HG03196 (cell line): Measurements from ENCODE around the gene AIFM3.

Source experiments
- ATAC-seq: cut with Tn5 transposase; IDR thresholded peaks from one replicate; pipeline ENCODE4 v1.9.1; 2021; ENCODE audit not compliant: unreplicated experiment

AIFM3 gene

DNA sequence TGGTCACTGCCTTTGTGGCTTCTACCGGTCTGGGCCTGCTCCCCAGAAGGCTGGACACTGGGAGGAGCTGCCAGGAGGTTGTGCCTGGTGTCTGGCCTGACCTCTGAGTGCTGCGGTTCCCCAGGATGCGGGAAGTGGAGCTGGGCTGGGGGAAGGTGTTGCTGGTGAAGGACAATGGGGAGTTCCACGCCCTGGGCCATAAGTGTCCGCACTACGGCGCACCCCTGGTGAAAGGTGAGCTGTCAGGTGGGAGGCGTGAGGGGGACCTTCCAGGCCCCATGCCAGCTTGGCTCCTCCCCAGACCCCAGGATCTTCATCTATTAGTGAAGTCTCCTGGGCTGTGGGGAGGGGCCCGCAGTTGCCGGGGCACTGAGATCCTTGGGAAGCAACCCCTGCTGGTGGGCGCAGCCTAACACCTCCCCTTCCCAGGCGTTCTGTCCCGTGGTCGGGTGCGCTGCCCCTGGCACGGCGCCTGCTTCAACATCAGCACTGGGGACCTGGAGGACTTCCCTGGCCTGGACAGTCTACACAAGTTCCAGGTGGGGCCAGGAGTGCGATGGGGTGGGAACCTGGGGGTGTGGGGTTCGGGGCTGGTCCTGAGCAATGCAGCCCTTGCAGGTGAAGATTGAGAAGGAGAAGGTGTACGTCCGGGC is 6.7 kb downstream of the AIFM3 start:
- no peak for ATAC-seq

DNA sequence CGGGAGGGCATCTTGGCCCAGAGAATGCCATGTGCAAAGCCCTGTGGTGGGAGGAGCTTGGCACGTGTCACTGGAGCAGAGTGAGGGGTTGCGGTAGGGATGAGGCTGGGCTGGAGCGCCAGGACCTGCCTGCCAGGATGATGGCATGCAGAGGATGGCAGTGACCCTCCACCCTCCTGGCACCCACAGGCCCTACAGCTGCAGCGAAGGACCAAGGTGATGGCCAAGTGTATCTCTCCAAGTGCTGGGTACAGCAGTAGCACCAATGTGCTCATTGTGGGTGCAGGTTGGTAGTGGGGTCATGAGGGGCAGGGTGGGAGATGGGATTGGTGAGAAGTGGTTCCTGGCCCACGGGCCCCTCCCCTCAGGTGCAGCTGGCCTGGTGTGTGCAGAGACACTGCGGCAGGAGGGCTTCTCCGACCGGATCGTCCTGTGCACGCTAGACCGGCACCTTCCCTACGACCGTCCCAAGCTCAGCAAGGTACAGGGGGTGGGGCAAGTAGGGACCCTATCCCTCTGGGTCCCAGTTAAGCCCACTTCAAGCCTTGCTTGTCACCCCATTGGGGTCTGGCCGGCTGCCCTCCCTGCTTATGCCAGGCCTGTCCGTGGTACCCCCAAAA is 7.4 kb downstream of the AIFM3 start:
- ATAC-seq, result no peak

DNA sequence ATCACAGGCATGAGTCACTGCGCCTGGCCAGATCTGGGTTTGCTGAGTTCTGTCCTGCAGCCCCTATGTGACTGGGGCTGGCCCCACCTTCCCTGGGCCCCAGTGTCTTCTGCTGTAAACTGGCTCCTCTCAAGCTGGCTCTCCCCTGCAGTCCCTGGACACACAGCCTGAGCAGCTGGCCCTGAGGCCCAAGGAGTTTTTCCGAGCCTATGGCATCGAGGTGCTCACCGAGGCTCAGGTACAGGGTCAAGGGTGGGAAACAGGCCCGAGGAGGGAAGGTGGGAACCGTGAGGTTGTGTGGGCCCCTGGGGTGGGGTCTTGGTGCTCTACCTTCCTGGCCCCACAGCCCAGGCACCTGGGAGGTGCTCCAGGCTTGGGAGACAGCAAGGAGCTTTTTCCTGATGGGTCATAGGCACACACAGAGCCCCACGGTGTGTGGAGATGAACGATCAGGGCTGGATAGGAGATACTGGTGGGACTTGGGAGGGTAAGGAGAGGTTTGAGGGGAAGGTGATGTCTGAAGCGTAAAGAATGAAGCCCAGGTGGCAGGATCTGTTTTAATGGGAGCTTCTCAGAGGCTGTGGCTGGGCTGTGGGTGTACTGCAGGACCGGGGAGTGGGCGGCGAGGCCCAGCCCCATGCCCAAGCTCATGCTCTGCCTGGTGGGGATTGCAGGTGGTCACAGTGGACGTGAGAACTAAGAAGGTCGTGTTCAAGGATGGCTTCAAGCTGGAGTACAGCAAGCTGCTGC is 8.7 kb downstream of the AIFM3 start:
- no peak for ATAC-seq

DNA sequence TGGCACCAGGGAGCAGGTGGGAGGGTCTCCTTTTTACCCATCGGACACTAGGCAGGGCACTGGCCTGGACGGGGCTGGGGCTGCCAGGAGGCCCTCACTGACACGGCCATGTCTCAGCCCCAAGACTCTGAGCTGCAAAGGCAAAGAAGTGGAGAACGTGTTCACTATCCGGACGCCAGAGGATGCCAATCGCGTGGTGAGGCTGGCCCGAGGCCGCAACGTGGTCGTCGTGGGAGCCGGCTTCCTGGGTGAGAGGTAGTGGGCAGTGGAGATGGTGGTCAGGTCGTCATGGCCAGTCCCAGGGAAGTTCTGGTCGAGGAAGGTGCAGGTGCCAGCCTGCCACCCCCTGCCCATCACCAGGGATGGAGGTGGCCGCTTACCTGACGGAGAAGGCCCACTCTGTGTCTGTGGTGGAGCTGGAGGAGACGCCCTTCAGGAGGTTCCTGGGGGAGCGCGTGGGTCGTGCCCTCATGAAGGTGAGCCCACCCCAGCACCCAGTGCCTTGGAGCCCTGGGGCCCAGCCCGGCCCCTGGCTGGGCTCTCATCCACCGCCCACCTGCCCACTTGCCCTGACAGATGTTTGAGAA is 9.3 kb downstream of the AIFM3 start:
- no peak for ATAC-seq

DNA sequence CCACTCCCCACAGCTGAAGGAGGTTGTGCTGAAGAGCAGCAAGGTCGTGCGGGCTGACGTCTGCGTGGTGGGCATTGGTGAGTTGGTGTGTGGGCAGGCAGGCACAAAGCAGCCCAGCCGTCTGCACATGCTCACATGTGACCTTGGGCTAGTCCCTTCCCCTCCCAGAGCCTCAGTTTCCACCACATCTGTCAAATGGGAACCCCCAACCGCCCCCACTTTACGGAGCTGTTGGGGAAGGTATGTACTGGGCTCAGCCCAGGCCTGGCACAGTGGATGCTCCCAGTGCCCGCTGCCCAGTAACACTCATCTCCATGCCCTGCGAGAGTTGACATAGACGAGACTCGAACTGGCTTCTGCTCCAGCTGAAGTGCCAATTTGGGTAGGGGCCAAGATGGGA is 10.0 kb downstream of the AIFM3 start:
- no peak for ATAC-seq

DNA sequence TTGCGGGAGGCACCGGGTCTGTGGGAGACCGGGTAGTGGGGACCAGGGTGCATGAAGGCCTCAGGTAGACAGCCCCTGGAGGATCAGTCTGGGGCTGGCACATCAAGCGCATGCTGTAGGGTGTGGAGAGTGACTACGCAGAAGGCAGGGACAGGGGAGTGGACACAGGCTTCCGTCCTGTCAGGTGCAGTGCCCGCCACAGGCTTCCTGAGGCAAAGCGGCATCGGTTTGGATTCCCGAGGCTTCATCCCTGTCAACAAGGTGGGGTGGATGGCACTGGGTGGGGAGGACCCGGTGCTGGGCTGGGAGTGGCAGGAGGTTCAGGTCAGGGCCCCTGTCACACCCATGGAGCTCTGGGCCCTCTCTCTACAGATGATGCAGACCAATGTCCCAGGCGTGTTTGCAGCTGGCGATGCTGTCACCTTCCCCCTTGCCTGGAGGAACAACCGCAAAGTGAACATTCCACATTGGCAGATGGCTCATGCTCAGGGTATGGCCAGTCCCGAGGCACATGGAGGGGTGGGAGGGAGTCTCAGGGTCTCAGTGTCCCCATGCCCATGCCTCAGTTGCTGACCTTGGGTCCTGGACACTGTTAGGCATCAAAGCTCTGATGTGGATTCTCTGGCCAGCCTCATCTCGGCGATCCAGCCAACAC is 10.6 kb downstream of the AIFM3 start:
- no peak for ATAC-seq

DNA sequence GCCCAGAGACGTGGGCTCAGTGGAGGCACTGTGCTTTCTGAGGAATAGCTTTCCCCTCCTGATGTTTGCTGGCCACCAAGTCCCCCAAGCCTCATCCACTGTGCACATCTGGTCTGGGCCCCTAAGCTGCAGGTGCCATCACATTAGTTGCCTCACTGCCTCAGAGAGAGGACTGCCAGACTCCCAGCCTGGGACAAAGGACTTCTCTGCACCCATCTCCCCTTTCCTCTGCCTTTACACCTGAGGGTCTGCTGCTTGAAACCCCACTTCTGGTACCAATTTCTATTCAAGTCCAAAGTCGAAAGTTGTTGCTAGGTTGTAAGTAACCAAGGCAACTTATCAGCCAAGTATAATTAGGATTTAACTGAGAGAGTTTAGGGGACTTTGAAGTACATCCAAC is 11.4 kb downstream of the AIFM3 start:
- ATAC-seq, result no peak

DNA sequence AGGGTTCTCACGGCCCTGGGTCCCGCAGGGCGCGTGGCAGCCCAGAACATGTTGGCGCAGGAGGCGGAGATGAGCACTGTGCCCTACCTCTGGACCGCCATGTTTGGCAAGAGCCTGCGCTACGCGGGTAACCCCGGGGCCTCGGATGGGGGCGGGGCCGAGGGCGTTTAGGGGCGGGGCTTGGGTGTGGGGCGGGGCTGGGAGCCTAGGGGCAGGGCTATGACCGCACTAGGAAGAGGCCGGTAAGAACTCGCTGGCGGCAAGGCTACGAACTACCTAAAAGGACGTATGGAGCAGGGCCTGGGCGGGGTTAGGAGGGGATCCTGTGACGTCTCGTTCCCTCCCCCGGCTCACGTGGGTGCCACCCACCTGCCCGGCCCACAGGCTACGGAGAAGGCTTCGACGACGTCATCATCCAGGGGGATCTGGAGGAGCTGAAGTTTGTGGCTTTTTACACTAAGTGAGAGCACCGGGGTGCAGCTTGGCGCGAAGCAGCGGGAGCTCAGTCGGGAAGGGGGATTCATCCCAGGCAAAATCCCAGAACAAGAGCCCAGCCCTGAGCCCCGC is 12.3 kb downstream of the AIFM3 start:
- ATAC-seq, result no peak

DNA sequence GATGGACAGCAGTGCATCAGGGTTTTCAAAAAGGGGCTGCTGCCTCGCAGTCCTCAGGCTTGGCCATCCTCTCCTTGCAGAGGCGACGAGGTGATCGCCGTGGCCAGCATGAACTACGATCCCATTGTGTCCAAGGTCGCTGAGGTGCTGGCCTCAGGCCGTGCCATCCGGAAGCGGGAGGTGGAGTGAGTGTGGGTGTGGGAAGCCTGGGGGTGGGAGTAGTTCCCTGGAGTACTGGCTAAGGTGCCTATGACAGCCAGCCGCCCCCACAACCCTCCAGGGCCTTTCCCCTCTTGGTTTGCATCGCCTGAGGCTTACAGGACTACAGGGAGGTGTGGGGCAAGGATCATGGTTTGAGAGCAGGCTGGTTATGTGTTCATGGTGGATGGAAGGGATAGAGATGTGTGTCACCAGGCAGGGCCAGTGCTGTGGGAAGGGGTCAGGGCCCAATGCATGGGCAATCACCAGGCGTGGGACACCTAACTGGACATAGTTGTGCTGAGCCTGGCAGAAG is 12.9 kb downstream of the AIFM3 start:
- no peak for ATAC-seq

DNA sequence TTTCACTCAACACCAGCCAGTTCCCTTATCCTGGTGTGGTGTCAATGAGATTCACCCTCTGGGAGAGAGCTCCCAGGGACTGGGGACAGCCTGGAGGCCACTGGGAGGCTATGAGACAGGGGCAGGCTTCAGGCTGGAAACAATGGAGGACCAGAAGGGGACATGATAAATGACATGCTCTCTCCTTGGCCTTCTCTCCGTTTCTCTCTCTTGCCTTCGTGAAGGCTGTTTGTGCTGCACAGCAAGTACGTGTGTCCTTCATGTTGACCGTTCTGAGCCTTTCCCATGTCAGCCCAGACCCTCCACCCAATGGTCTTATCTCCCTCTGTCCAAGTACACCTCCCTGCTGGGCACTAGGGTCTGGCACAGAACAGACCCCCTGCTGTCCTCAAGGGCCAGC is 13.5 kb downstream of the AIFM3 start:
- no peak for ATAC-seq

DNA sequence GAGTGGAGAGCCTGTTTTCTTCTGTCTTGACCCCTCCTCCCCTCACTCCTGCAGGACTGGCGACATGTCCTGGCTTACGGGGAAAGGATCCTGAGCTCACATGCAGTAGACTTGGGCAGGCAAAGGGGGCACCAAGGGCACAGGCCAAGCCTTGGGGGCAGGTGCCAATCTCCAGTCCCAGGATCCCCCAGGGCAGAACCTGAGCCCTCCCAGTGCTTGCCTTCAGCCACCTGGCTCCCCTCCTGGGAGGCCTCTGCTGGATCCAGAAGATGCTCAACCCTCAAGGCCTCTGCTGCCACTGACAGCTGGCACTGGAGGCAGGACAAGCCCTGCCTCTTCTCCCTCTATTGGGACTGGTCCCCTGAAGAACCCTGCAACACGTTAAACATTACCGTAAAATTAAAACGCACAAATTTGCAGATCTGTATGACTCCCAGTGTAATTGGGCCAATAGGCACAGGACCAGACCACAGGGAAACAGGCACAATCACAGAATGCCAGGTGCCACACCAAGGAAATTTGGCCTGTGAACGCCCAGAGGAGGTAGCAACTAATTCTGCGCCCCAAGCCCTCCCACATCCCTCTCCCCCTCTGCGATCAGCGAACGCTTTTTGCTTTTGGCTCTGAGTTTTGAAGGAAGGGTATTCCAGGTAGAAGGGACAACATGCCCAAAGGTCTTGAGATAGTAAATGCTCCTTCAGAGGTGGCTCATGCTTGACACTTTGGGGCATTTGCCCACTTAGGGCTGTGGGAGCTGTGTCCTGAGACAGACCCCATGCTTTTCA is 14.1 kb downstream of the AIFM3 start:
- no peak for ATAC-seq

DNA sequence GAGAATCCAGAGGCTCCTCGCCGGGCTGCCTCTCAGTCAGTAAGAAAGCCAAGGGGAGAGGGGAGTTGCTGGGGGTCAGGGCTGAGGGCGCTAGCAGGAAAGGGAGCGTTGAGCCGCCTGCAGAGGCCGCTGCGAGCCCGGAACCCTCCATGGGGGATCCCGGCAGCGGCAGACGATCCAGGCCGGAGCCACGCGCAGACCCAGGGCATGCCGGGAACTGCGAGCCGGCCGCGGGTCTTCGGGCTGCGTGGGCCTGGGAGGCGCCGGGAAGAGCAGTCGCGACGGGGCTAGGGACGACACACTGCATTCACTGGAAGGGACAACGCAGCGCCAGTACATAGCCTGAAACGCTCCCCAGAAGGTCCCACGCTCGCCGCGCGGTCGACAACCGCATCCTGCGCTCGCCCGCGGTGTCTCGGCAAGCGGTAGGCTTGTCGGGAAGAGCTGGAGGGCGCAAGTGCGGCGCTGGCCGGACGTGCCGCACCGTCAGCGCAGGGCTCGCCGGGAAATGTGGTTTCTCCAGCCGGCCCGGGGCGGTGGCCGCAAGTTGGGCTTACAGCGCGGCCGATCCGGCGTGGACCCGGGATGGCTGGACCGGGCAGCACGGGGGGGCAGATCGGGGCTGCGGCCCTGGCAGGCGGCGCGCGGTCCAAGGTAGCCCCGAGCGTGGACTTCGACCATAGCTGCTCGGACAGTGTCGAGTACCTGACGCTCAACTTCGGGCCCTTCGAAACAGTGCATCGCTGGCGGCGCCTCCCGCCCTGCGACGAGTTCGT is 14.9 kb downstream of the AIFM3 start, which contains the start of gene LZTR1:
Gene LZTR1, plus strand, starts transcription at position 511 of the 776 bp plus-strand sequence. Its CDS starts 75 bp downstream, at position 586.
- peak; percentile 78 for ATAC-seq

DNA sequence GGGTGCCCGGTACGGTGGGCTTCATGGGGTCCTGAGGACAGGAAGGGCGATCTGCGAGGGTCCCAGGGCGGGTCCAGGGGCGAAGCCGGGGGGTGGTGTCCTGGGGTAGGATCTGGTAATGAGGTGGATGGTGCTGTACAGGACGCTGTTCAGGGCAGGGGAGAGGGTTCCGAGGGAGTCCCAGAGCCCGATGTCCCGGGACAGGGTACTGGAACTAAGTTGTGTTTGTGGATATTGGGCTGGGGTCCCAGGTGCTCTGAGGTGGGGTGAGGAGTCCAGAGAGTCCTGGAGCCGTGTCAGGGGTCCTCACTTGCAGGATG is 15.5 kb downstream of the AIFM3 start:
- ATAC-seq, result peak; percentile 26

DNA sequence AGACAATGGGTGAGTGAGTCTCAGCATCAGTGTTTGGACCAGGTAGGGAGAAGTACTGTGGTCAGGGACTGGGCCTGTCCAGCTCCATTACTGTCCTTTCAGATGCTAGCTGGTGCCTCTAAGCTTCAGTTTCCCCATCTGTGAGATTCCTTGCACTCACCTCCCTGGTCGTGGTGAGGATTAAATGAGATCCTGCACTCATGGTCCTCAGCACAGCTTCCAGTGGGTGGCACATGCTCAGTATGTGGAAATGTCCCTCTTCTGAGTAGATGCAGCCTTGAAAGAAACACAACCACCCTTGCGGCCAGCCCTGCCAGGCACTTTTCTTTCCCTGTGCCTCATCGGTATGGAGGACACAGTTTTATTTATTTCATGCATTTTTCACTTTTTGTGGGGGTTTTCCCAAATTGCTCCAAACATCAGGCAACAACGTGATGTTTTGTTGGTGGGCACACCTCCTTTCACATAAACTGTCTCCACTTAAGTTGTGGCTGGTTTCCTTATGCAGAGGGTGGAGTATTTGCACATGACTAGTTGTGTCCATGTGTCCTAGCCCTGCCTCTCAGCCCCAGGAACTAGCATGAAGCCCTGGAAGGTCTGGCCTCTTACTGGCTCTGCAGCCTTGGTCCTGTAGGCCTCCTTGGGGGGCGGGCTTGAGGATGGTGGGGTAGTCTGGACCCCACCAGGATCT is 16.2 kb downstream of the AIFM3 start:
- no peak for ATAC-seq

DNA sequence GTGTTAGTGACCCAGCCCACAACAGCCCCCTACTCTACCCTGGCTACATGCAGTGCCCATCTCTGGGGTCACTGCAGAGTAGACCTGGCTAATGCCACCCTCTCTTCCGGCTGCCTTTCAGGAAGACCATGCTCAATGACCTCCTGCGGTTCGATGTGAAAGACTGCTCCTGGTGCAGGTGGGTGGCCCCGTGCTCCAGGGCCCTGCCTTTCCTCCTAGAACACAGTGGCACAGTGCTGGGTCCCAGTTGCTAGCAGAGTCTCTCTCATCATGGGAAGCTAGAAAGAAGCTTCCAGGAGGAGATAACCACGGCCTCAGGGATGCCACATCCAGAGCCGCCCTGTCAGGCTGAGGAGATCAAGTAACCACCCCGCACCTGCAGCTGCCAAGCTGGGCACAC is 18.7 kb downstream of the AIFM3 start:
- ATAC-seq, result no peak

DNA sequence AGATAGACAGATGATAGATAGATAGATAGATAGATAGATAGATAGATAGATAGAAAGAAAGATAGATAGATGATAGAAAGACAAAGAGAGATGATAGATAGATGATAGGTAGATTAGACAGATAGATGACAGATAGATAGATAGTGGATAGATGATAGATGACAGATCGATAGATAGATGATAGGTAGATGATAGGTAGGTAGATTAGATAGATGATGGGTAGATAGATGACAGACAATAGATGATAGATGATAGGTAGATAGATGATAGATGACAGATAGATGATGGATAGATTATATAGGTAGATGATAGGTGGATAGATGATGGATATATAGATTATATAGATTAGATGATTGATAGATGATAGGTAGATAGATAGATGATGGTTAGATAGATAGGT is 19.3 kb downstream of the AIFM3 start:
- ATAC-seq, result no peak

DNA sequence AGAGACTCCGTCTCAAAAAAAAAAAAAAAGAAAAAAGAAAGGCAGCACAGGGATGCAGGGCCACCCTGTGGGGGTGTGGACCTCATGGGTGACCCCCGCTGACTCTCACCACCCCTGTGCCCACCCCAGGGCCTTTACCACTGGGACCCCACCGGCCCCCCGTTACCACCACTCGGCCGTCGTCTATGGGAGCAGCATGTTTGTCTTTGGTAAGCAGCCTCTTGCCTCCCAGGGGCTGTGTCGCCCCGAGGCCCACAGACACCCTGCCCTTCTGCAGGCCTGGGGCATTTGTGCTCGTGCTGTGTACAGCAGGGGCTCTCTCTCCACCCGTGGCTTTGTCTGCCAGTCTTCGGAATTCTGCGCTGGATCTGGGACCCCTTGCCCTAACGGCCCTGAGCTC is 20.3 kb downstream of the AIFM3 start:
- no peak for ATAC-seq

DNA sequence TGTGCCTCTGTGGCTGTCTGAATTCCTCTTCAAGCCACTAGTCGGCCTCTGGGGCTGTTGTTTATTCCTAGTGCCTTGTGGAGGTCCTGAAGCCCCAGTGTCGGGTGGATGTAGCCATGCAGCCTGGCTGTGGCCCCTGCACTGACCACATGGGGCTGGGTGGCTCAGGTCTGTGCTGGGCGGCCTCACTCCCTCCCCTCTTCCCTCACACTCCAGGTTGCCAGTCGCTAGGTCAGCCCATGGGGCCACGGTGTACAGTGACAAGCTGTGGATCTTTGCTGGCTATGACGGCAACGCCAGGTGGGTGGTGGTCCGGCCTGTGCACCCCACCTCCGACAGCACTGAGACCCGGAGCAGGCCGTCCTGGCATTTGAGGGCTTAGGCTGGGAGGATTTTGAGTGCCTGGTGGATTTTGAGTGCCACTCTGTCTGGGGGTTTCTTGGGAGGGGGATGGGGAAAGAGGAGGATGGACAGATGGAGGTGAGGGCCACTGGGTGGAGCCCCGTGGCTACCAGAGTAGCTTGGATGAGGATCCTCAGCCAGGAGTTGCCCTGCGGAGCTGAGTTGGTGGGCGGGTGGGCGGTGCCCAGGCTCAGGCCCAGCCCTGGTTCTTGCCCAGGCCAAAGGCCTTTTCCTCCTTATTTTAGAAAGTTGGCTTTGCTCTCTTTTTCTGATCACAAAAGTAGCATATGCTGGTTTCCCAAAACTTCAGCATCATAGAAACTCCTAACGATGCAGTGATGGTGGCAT is 21.7 kb downstream of the AIFM3 start:
- ATAC-seq, result no peak
